Gastrocnemius medialis (tissue), 4 donors: ENCODE results near the gene TP63. TPM values are rescaled to one million over a fixed set of nuclear protein-coding genes. Genes with fewer than 3 reads are reported as not detected.

Experiments used
- ATAC-seq, 2 donors: fragments of 150-250 bp; one replicate each; pipeline ENCODE4 v1.9.1; 2016
- DNase-seq, 2 donors: peaks; one replicate each; pipeline ENCODE4 v3.0.0-alpha.2; 2019
- H3K27ac ChIP-seq, 4 donors: fragments of 200-600 bp; sonication (generic); 1 replicate in 1 of 4; 2 replicates in 3 of 4; pipeline ENCODE4 v1.5.1; 2016 to 2018; ENCODE audit warnings: mild to moderate bottlenecking in 2 of 4, moderate library complexity in 1 of 4
- H3K27me3 ChIP-seq, 3 donors: fragments of 200-600 bp; sonication (generic) in 2 of 3; 1 replicate in 1 of 3; 2 replicates in 2 of 3; pipeline versions ENCODE4 v1.5.1 to v1.6.0; 2016 to 2019; ENCODE audit warnings: mild to moderate bottlenecking in 1 of 3, moderate library complexity in 1 of 3
- H3K36me3 ChIP-seq, 2 donors: fragments of 200-600 bp; sonication (generic) in 1 of 2; one replicate each; pipeline ENCODE4 v1.5.1; 2017 to 2018
- H3K4me1 ChIP-seq, 2 donors: fragments of 200-600 bp; sonication (generic) in 1 of 2; one replicate each; pipeline ENCODE4 v1.5.1; 2016 to 2017; ENCODE audit warnings: mild to moderate bottlenecking in 2 of 2
- H3K4me3 ChIP-seq, 4 donors: fragments of 200-600 bp; sonication (generic) in 3 of 4; 1 replicate in 1 of 4; 2 replicates in 3 of 4; pipeline ENCODE4 v1.5.1; 2016 to 2019; ENCODE audit warnings: mild to moderate bottlenecking in 2 of 4
- H3K9me3 ChIP-seq, 3 donors: fragments of 200-600 bp; sonication (generic) in 2 of 3; 1 replicate in 1 of 3; 2 replicates in 2 of 3; pipeline ENCODE4 v1.5.1; 2016 to 2019
- CTCF ChIP-seq, 5 experiments: fragments of 450-650 bp in 3 of 5; fragments of 200-600 bp in 2 of 5; sonication (generic) in 2 of 5; IDR thresholded peaks in 4 of 5; conservative IDR thresholded peaks in 1 of 5; 1 replicate in 4 of 5; 2 replicates in 1 of 5; pipeline ENCODE4 v1.5.1; 2016 to 2019; ENCODE audit warnings: antibody characterized with exemption in 5 of 5, mild to moderate bottlenecking in 3 of 5, moderate library complexity in 3 of 5
- POLR2A ChIP-seq, 2 donors: fragments of 450-650 bp; IDR thresholded peaks; one replicate each; pipeline ENCODE4 v1.6.1; 2017; ENCODE audit warnings: antibody characterized with exemption in 2 of 2, mild to moderate bottlenecking in 2 of 2, moderate library complexity in 2 of 2
- in situ Hi-C, 4 donors: fragments of 200-750 bp; cut with MboI; loops; one replicate each; pipeline versions ENCODE4 v1.15.0 to v1.8.0; 2017; ENCODE audit warnings: low sequenced_read_pairs in 4 of 4
- intact Hi-C: fragments of 100-400 bp; cut with DNase I; formaldehyde crosslinking; loops from one replicate; pipeline ENCODE4 v1.15.1; 2023; ENCODE audit warnings: low total_unique reads
- total RNA-seq, 4 donors: library from RNA; depleted of rRNA; stranded (reverse); fragments of >200 nt; gene quantifications; one replicate each; pipeline versions ENCODE4 v1.1.0 to v1.2.3, GENCODE V29; 2016

Gene TP63
- total RNA-seq, 4 donors from 2014 or later, result 5.2 to 38.8 (median 25.8) TPM

- H3K4me1 ChIP-seq, result peaks cover 3 to 13% of the 10 kb centered on the region in 2 donors
- DNase-seq (no peak), ATAC-seq (peak in 1 of 2 donors; percentile 20)
- H3K27ac ChIP-seq, result peak overlapping the region in 2 of 4 donors; percentile 30 to 40
- in situ Hi-C loops, result loop anchor here in 1 of 4 donors (25.0 kb wide), 1 partner anchor 187 kb away; the partner anchor contains the start of gene TP63
- no peak overlapping the region for H3K4me3 ChIP-seq
- intact Hi-C loops, result no loop called here
- no peak for TF ChIP-seq CTCF (IDR thresholded peaks at IDR 0.05 in 4 of 5, conservative IDR thresholded peaks at IDR 0.05 in 1 of 5)
- no peak for TF ChIP-seq POLR2A (IDR thresholded peaks at IDR 0.05)
- no peaks in the 10 kb centered on the region for H3K9me3 ChIP-seq
- H3K27me3 ChIP-seq, result no peaks in the 10 kb centered on the region
- H3K36me3 ChIP-seq, result no peaks in the 10 kb centered on the region
Measured at GRCh38 chr3:189824629-189825312, 193.6 kb downstream of the TP63 start.

- in situ Hi-C loops, result no loop called here
- no peak for DNase-seq
Measured at GRCh38 chr3:189826566-189826965, 195.4 kb downstream of the TP63 start.

GRCh38 chr3:189827108-189827507 is 195.9 kb downstream of the TP63 start:
- H3K9me3 ChIP-seq, result no peaks in the 10 kb centered on the region
- H3K27ac ChIP-seq, result peak overlapping the region in 1 of 4 donors; percentile 24
- TF ChIP-seq POLR2A (IDR thresholded peaks at IDR 0.05) (no peak), CTCF (IDR thresholded peaks at IDR 0.05 in 4 of 5, conservative IDR thresholded peaks at IDR 0.05 in 1 of 5) (no peak)
- no peak overlapping the region for H3K4me3 ChIP-seq
- peaks cover 0 to 11% of the 10 kb centered on the region in 2 donors for H3K4me1 ChIP-seq
- H3K27me3 ChIP-seq, result no peaks in the 10 kb centered on the region
- in situ Hi-C loops, result no loop called here
- no peaks in the 10 kb centered on the region for H3K36me3 ChIP-seq
- DNase-seq (no peak), ATAC-seq (no peak)
- intact Hi-C loops, result no loop called here

More at GRCh38 chr3:189826566-189826965, 195.4 kb downstream of the TP63 start:
- no peaks in the 10 kb centered on the region for H3K9me3 ChIP-seq
- no peak for TF ChIP-seq CTCF (IDR thresholded peaks at IDR 0.05 in 4 of 5, conservative IDR thresholded peaks at IDR 0.05 in 1 of 5)
- no peak for TF ChIP-seq POLR2A (IDR thresholded peaks at IDR 0.05)
- peak overlapping the region in 1 of 4 donors; percentile 24 for H3K27ac ChIP-seq
- peaks cover 0 to 11% of the 10 kb centered on the region in 2 donors for H3K4me1 ChIP-seq
- H3K4me3 ChIP-seq, result no peak overlapping the region
- no peaks in the 10 kb centered on the region for H3K27me3 ChIP-seq
- intact Hi-C loops, result no loop called here
- H3K36me3 ChIP-seq, result no peaks in the 10 kb centered on the region
- ATAC-seq, result no peak

GRCh38 chr3:189830401-189830800 is 199.2 kb downstream of the TP63 start:
- in situ Hi-C loops, result no loop called here
- Histone ChIP-seq H3K36me3 (no peaks in the 10 kb centered on the region), H3K9me3 (no peaks in the 10 kb centered on the region), H3K4me1 (peaks cover 0 to 5% of the 10 kb centered on the region in 2 donors), H3K27me3 (no peaks in the 10 kb centered on the region), H3K27ac (no peak overlapping the region), H3K4me3 (no peak overlapping the region)
- DNase-seq (no peak), ATAC-seq (no peak)
- TF ChIP-seq CTCF (IDR thresholded peaks at IDR 0.05 in 4 of 5, conservative IDR thresholded peaks at IDR 0.05 in 1 of 5) (no peak), POLR2A (IDR thresholded peaks at IDR 0.05) (no peak)
- intact Hi-C loops, result loop anchor here (10.0 kb wide), 1 partner anchor 476 kb away; no protein-coding TSS in a partner anchor
